Adrenal gland (tissue), 5 donors: ENCODE results near the gene FGF19.

Source experiments
- CTCF ChIP-seq, 6 experiments: fragments of 450-650 bp in 4 of 6; fragments of 200-600 bp in 2 of 6; sonication (generic) in 1 of 6; IDR thresholded peaks; 1 replicate in 5 of 6; 2 replicates in 1 of 6; pipeline versions ENCODE4 v1.5.1 to v1.8.0; 2016 to 2021; ENCODE audit warnings: antibody characterized with exemption in 6 of 6, mild to moderate bottlenecking in 2 of 6, moderate library complexity in 1 of 6
- POLR2A ChIP-seq, 2 donors: fragments of 450-650 bp; IDR thresholded peaks; one replicate each; pipeline ENCODE4 v1.6.1; 2017; ENCODE audit warnings: antibody characterized with exemption in 2 of 2, mild to moderate bottlenecking in 2 of 2, moderate library complexity in 1 of 2
- donor health status: DM: no; HTN: no; CAD: no.

- no peak for TF ChIP-seq CTCF (IDR thresholded peaks at IDR 0.05)
- no peak for TF ChIP-seq POLR2A (IDR thresholded peaks at IDR 0.05)
Observed at GRCh38 chr11:69655479-69656428, 48.1 kb downstream of the FGF19 start.
